Colonic mucosa (tissue), 4 donors: ENCODE data around the gene ROBO1. TPM values are rescaled to one million over a fixed set of nuclear protein-coding genes. Genes with fewer than 3 reads are reported as not detected.

Source experiments
- DNase-seq: peaks from one replicate; pipeline ENCODE4 v3.0.0-alpha.2; 2020
- H3K27ac ChIP-seq: fragments of 200-600 bp; one replicate; pipeline ENCODE4 v1.8.0; 2021
- H3K27me3 ChIP-seq: fragments of 200-600 bp; one replicate; pipeline ENCODE4 v1.8.0; 2021
- H3K36me3 ChIP-seq: fragments of 200-600 bp; one replicate; pipeline ENCODE4 v1.8.0; 2021
- H3K4me1 ChIP-seq: fragments of 200-600 bp; one replicate; pipeline ENCODE4 v1.8.0; 2021; ENCODE audit warnings: mild to moderate bottlenecking
- H3K4me3 ChIP-seq: fragments of 200-600 bp; one replicate; pipeline ENCODE4 v1.8.0; 2021
- H3K9ac ChIP-seq, 2 donors: one replicate each; pipeline ENCODE4 v1.7.0; 2013; ENCODE audit warnings: control low read depth in 2 of 2, low read depth in 2 of 2, low read length in 2 of 2
- H3K9me3 ChIP-seq: fragments of 200-600 bp; one replicate; pipeline ENCODE4 v1.8.0; 2021
- CTCF ChIP-seq: fragments of 200-600 bp; IDR thresholded peaks from one replicate; pipeline ENCODE4 v1.8.0; 2022; ENCODE audit warnings: antibody characterized with exemption, mild to moderate bottlenecking
- intact Hi-C: fragments of 100-400 bp; cut with DNase I; formaldehyde crosslinking; loops from one replicate; pipeline ENCODE4 v1.14.1; 2022
- total RNA-seq, 2 donors: library from RNA; stranded (reverse); fragmentation: NEBNext Ultra II Directional in 1 of 2; extraction: Animal tissue kit (Norgen Biotek cat#: 25700) in 1 of 2; gene quantifications; one replicate each; pipeline ENCODE4 v1.2.1, GENCODE V29; 2021
- donor health status: healthy.
- donor health status: DM: no; HTN: no; CAD: no.
- donor health status: DM: no; HTN: no; CAD: no.

Gene ROBO1
- total RNA-seq, 2 donors from 2014 or later = 8.1 to 9.4 TPM

GRCh38 chr3:79724206-79724605, 43.6 kb downstream of the ROBO1 start:
- no peaks in the 10 kb centered on the region for H3K27me3 ChIP-seq
- DNase-seq = no peak
- no peaks in the 10 kb centered on the region for H3K36me3 ChIP-seq
- intact Hi-C loops = no loop called here
- no peak overlapping the region for H3K27ac ChIP-seq
- no peaks in the 10 kb centered on the region for H3K9me3 ChIP-seq
- H3K4me1 ChIP-seq = no peaks in the 10 kb centered on the region
- no peak for TF ChIP-seq CTCF
- no peak overlapping the region for H3K4me3 ChIP-seq
- H3K9ac ChIP-seq = no peak overlapping the region

- Histone ChIP-seq H3K4me1 (no peaks in the 10 kb centered on the region), H3K9me3 (no peaks in the 10 kb centered on the region), H3K4me3 (no peak overlapping the region), H3K36me3 (no peaks in the 10 kb centered on the region), H3K27ac (no peak overlapping the region), H3K9ac (no peak overlapping the region), H3K27me3 (no peaks in the 10 kb centered on the region)
- no peak for DNase-seq
- intact Hi-C loops = no loop called here
- TF ChIP-seq CTCF = no peak
Measured at GRCh38 chr3:79690072-79690471, 77.7 kb downstream of the ROBO1 start.

- no peak for DNase-seq
- TF ChIP-seq CTCF = no peak
- intact Hi-C loops = no loop called here
- H3K27me3 ChIP-seq = no peaks in the 10 kb centered on the region
- H3K9ac ChIP-seq = no peak overlapping the region
- H3K4me1 ChIP-seq = no peaks in the 10 kb centered on the region
- H3K9me3 ChIP-seq = no peaks in the 10 kb centered on the region
- H3K4me3 ChIP-seq = no peak overlapping the region
- H3K36me3 ChIP-seq = no peaks in the 10 kb centered on the region
- H3K27ac ChIP-seq = no peak overlapping the region
Measured at GRCh38 chr3:79685108-79685507, 82.7 kb downstream of the ROBO1 start.

DNA sequence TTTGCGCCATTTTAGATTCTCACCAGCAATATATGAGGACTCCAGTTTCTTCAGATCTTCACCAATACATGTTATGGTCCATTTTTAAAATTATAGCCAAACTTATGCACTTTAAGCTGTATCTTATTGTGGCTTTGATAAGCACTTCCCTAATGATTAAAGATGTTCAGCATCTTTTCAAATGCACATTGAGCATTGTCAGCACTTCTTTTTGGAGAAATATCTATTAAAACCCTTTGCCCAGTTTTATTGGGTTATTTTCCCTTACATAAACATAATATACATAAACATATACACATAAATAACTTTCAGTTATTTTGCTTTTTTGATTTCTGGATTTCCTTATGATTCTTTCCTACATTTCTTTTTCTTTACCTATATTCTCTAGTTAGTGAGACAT, 83.8 kb downstream of the ROBO1 start:
- no peak for TF ChIP-seq CTCF
- H3K4me1 ChIP-seq = no peaks in the 10 kb centered on the region
- H3K4me3 ChIP-seq = no peak overlapping the region
- no peaks in the 10 kb centered on the region for H3K9me3 ChIP-seq
- no peak for DNase-seq
- H3K27me3 ChIP-seq = no peaks in the 10 kb centered on the region
- no peak overlapping the region for H3K27ac ChIP-seq
- no peak overlapping the region for H3K9ac ChIP-seq
- intact Hi-C loops = no loop called here
- H3K36me3 ChIP-seq = no peaks in the 10 kb centered on the region

- Histone ChIP-seq H3K27me3 (no peaks in the 10 kb centered on the region), H3K4me3 (no peak overlapping the region), H3K4me1 (no peaks in the 10 kb centered on the region), H3K9ac (no peak overlapping the region), H3K36me3 (no peaks in the 10 kb centered on the region), H3K9me3 (no peaks in the 10 kb centered on the region), H3K27ac (no peak overlapping the region)
- intact Hi-C loops = no loop called here
- no peak for DNase-seq
- no peak for TF ChIP-seq CTCF
Measured at GRCh38 chr3:79672731-79673130, 95.1 kb downstream of the ROBO1 start.

GRCh38 chr3:79672075-79672474, 95.7 kb downstream of the ROBO1 start:
- no peaks in the 10 kb centered on the region for H3K27me3 ChIP-seq
- no peak overlapping the region for H3K9ac ChIP-seq
- H3K4me3 ChIP-seq = no peak overlapping the region
- H3K9me3 ChIP-seq = no peaks in the 10 kb centered on the region
- TF ChIP-seq CTCF = no peak
- H3K36me3 ChIP-seq = no peaks in the 10 kb centered on the region
- H3K27ac ChIP-seq = no peak overlapping the region
- no peak for DNase-seq
- intact Hi-C loops = no loop called here
- no peaks in the 10 kb centered on the region for H3K4me1 ChIP-seq
